ENCODE measurements around the gene MCTP2.

DNA sequence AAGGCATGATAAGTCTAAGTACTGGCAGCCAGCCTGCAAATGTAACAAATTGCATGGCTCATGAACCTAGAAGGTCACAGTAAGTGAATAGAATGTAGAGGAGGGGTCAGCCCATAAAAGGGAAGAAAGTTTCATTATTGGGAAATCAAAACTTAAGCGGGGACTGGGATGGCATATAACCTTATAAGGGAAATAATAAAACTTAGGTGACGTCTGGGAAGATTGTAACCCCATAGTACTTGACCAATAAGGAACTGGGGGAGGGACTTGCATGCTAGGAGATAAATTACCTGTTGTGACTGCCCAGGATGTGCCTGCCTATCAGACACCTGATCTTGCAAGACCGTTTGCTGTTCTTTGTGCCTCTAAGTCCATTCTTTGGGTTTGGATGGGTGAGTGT is 28.1 kb upstream of the MCTP2 start:
- no peak for TF ChIP-seq POLR2AphosphoS2 (IDR thresholded peaks at IDR 0.05; ENCODE audit: low read depth, low read length)
- TF ChIP-seq, protein P1, sequence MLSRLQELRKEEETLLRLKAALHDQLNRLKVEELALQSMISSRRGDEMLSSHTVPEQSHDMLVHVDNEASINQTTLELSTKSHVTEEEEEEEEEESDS (CRISPR knock-in tag; IDR thresholded peaks at IDR 0.05; ENCODE audit: borderline replicate concordance), result no peak
- TF ChIP-seq, protein P2, sequence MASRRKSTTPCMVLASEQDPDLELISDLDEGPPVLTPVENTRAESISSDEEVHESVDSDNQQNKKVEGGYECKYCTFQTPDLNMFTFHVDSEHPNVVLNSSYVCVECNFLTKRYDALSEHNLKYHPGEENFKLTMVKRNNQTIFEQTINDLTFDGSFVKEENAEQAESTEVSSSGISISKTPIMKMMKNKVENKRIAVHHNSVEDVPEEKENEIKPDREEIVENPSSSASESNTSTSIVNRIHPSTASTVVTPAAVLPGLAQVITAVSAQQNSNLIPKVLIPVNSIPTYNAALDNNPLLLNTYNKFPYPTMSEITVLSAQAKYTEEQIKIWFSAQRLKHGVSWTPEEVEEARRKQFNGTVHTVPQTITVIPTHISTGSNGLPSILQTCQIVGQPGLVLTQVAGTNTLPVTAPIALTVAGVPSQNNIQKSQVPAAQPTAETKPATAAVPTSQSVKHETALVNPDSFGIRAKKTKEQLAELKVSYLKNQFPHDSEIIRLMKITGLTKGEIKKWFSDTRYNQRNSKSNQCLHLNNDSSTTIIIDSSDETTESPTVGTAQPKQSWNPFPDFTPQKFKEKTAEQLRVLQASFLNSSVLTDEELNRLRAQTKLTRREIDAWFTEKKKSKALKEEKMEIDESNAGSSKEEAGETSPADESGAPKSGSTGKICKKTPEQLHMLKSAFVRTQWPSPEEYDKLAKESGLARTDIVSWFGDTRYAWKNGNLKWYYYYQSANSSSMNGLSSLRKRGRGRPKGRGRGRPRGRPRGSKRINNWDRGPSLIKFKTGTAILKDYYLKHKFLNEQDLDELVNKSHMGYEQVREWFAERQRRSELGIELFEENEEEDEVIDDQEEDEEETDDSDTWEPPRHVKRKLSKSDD (CRISPR knock-in tag; IDR thresholded peaks at IDR 0.05; ENCODE audit: low read depth), result no peak
- TF ChIP-seq, protein P3, sequence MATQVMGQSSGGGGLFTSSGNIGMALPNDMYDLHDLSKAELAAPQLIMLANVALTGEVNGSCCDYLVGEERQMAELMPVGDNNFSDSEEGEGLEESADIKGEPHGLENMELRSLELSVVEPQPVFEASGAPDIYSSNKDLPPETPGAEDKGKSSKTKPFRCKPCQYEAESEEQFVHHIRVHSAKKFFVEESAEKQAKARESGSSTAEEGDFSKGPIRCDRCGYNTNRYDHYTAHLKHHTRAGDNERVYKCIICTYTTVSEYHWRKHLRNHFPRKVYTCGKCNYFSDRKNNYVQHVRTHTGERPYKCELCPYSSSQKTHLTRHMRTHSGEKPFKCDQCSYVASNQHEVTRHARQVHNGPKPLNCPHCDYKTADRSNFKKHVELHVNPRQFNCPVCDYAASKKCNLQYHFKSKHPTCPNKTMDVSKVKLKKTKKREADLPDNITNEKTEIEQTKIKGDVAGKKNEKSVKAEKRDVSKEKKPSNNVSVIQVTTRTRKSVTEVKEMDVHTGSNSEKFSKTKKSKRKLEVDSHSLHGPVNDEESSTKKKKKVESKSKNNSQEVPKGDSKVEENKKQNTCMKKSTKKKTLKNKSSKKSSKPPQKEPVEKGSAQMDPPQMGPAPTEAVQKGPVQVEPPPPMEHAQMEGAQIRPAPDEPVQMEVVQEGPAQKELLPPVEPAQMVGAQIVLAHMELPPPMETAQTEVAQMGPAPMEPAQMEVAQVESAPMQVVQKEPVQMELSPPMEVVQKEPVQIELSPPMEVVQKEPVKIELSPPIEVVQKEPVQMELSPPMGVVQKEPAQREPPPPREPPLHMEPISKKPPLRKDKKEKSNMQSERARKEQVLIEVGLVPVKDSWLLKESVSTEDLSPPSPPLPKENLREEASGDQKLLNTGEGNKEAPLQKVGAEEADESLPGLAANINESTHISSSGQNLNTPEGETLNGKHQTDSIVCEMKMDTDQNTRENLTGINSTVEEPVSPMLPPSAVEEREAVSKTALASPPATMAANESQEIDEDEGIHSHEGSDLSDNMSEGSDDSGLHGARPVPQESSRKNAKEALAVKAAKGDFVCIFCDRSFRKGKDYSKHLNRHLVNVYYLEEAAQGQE (IDR thresholded peaks at IDR 0.05; ENCODE audit: borderline replicate concordance in 1 of 2, low read depth in 1 of 2, low read length in 2 of 2), result no peak
- TF ChIP-seq HOXA9 (CRISPR knock-in tag; IDR thresholded peaks at IDR 0.05; ENCODE audit: borderline replicate concordance), result no peak
- no peak for TF ChIP-seq ZSCAN20 (CRISPR knock-in tag; IDR thresholded peaks at IDR 0.05; ENCODE audit: borderline replicate concordance)
- TF ChIP-seq TBX3 (IDR thresholded peaks at IDR 0.05; ENCODE audit: borderline replicate concordance), result no peak

All from HepG2 (cell line).